Stomach (tissue), 9 donors: Measurements from ENCODE around the gene RASA3. TPM values are rescaled to one million over a fixed set of nuclear protein-coding genes. Genes with fewer than 3 reads are reported as not detected.

ENCODE experiments used
- DNase-seq, 2 donors: peaks; one replicate each; pipeline versions ENCODE4 v3.0.0 to v3.0.0-alpha.2; 2013 to 2019
- H3K27ac ChIP-seq, 5 donors: fragments of 200-600 bp in 4 of 5; sonication (generic) in 4 of 5; one replicate each; pipeline ENCODE4 v1.5.1; 2013 to 2019; ENCODE audit warnings: mild to moderate bottlenecking in 1 of 5, moderate library complexity in 1 of 5
- H3K27me3 ChIP-seq, 3 donors: fragments of 200-600 bp; sonication (generic); one replicate each; pipeline ENCODE4 v1.5.1; 2017 to 2019; ENCODE audit warnings: mixed run types in 1 of 3
- H3K36me3 ChIP-seq, 4 donors: fragments of 200-600 bp; sonication (generic); 1 replicate in 3 of 4; 2 replicates in 1 of 4; pipeline ENCODE4 v1.5.1; 2016 to 2019
- H3K4me1 ChIP-seq, 4 donors: fragments of 200-600 bp; sonication (generic); one replicate each; pipeline ENCODE4 v1.5.1; 2016 to 2019
- H3K4me3 ChIP-seq, 4 donors: fragments of 200-600 bp; sonication (generic) in 3 of 4; one replicate each; pipeline ENCODE4 v1.5.1; 2016 to 2019; ENCODE audit warnings: mild to moderate bottlenecking in 1 of 4
- H3K9me3 ChIP-seq, 4 donors: fragments of 200-600 bp; sonication (generic); one replicate each; pipeline ENCODE4 v1.5.1; 2016 to 2019
- CTCF ChIP-seq, 7 experiments: fragments of 450-650 bp in 4 of 7; fragments of 200-600 bp in 3 of 7; sonication (generic) in 3 of 7; IDR thresholded peaks; one replicate each; pipeline ENCODE4 v1.5.1; 2016 to 2019; ENCODE audit warnings: antibody characterized with exemption in 7 of 7, control low read depth in 2 of 7, mild to moderate bottlenecking in 1 of 7
- EP300 ChIP-seq: sonication (generic); formaldehyde crosslinking; IDR thresholded peaks from one replicate; pipeline ENCODE4 v1.6.1; 2017; ENCODE audit warnings: antibody characterized with exemption
- POLR2A ChIP-seq, 4 donors: fragments of 450-650 bp; IDR thresholded peaks; one replicate each; pipeline ENCODE4 v1.6.1; 2016; ENCODE audit warnings: antibody characterized with exemption in 4 of 4, control low read depth in 2 of 4, mild to moderate bottlenecking in 1 of 4, moderate library complexity in 1 of 4
- POLR2AphosphoS5 ChIP-seq, 3 donors: sonication (generic); formaldehyde crosslinking; IDR thresholded peaks; one replicate each; pipeline ENCODE4 v1.6.1; 2016; ENCODE audit warnings: antibody characterized with exemption in 3 of 3
- WGBS, 5 donors: extraction: QIAGEN DNeasy Blood & Tissue Kit in 3 of 5; methylation state at CpG; one replicate each; pipeline versions ENCODE4 v1.1.5 to v1.1.7; 2013 to 2018; 5-methylcytosine and 5-hydroxymethylcytosine counted together
- intact Hi-C: fragments of 100-400 bp; cut with DNase I; formaldehyde crosslinking; loops from one replicate; pipeline ENCODE4 v1.15.1; 2023; ENCODE audit warnings: low total_unique reads
- polyA plus RNA-seq, 3 donors: library from polyadenylated mRNA; stranded (reverse); fragments of 200-250 nt; gene quantifications; one replicate each; pipeline ENCODE4 v1.2.3, GENCODE V29; 2013
- total RNA-seq, 5 donors: library from RNA; depleted of rRNA; stranded (reverse); fragments of >200 nt; gene quantifications; one replicate each; pipeline versions ENCODE4 v1.1.0 to v1.2.3, GENCODE V29; 2014 to 2016
- donor health status: healthy with polysubstance abuse.
- donor health status: Bipolar disorder and iron deficiency.
- donor health status: healthy.

The RASA3 gene
- total and polyA plus RNA-seq, 8 donors, result 3.7 to 22.3 (median 7.9) TPM

GRCh38 chr13:114035583-114036531 is 96.6 kb downstream of the RASA3 start:
- Histone ChIP-seq H3K27me3 (no peaks in the 10 kb centered on the region), H3K9me3 (no peaks in the 10 kb centered on the region), H3K4me1 (peaks cover 14 to 51% (median 30%) of the 10 kb centered on the region in 4 donors), H3K27ac (peak overlapping the region in 4 of 5 donors; percentile 44 to 70 (median 58)), H3K4me3 (no peak overlapping the region), H3K36me3 (peaks cover 0 to 9% (median 4%) of the 10 kb centered on the region in 4 donors)
- DNase-seq, result peak in 1 of 2 donors; percentile 66
- intact Hi-C loops, result no loop called here
- TF ChIP-seq POLR2A (IDR thresholded peaks at IDR 0.05) (no peak), CTCF (IDR thresholded peaks at IDR 0.05) (no peak), POLR2AphosphoS5 (IDR thresholded peaks at IDR 0.05) (no peak)
- 55 to 67% (median 65%) methylated on average over 37 to 40 of the region's 40 CpGs for WGBS, 5 donors

DNA sequence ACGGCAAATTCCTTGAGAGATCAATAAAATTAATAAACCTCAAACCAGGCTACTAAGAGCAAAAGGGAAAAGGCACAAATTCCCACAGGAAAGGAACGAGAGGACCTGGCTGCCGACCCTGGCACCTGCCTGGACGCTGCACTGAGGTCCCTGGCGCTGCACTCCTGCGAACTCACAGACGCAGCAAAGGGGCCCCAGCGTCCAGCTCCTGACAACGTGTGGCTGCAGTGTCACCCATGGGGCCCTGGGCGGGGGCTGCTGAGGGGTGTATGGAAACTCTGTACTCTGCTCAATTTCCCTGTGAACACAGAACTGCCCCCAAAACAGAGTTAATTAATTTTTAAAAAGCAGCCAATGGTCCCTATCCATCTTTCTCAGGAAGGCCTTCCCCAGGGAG is 97.2 kb downstream of the RASA3 start:
- Histone ChIP-seq H3K9me3 (no peaks in the 10 kb centered on the region), H3K27ac (peak overlapping the region in 4 of 5 donors; percentile 44 to 70 (median 58)), H3K36me3 (peaks cover 0 to 6% (median 2%) of the 10 kb centered on the region in 4 donors), H3K4me3 (no peak overlapping the region), H3K27me3 (no peaks in the 10 kb centered on the region), H3K4me1 (peaks cover 14 to 51% (median 30%) of the 10 kb centered on the region in 4 donors)
- DNase-seq, result no peak
- WGBS, 5 donors, result 62 to 76% (median 69%) methylated on average over 10 of the region's 10 CpGs
- no peak for TF ChIP-seq POLR2AphosphoS5 (IDR thresholded peaks at IDR 0.05)
- TF ChIP-seq EP300, result no peak
- TF ChIP-seq CTCF (IDR thresholded peaks at IDR 0.05), result no peak
- no peak for TF ChIP-seq POLR2A (IDR thresholded peaks at IDR 0.05)
- intact Hi-C loops, result no loop called here

- intact Hi-C loops, result no loop called here
- WGBS, 5 donors, result 42 to 63% (median 57%) methylated on average over 8 to 9 of the region's 9 CpGs
- DNase-seq, result no peak
- no peaks in the 10 kb centered on the region for H3K9me3 ChIP-seq
- H3K4me1 ChIP-seq, result peaks cover 14 to 51% (median 30%) of the 10 kb centered on the region in 4 donors
- peak overlapping the region in 4 of 5 donors; percentile 44 to 70 (median 58) for H3K27ac ChIP-seq
- TF ChIP-seq CTCF (IDR thresholded peaks at IDR 0.05) (no peak), POLR2A (IDR thresholded peaks at IDR 0.05) (no peak), EP300 (no peak), POLR2AphosphoS5 (IDR thresholded peaks at IDR 0.05) (no peak)
- no peaks in the 10 kb centered on the region for H3K27me3 ChIP-seq
- peak overlapping the region in 1 of 4 donors; percentile 19 for H3K4me3 ChIP-seq
- H3K36me3 ChIP-seq, result peaks cover 0 to 6% (median 2%) of the 10 kb centered on the region in 4 donors
These were observed 97.9 kb downstream of the RASA3 start for GRCh38 chr13:114034481-114034891.

- no peak for TF ChIP-seq POLR2A (IDR thresholded peaks at IDR 0.05)
- TF ChIP-seq EP300, result no peak
- TF ChIP-seq POLR2AphosphoS5 (IDR thresholded peaks at IDR 0.05), result no peak
- TF ChIP-seq CTCF (IDR thresholded peaks at IDR 0.05), result no peak
- H3K4me1 ChIP-seq, result peaks cover 14 to 51% (median 30%) of the 10 kb centered on the region in 4 donors
- peak overlapping the region in 4 of 5 donors; percentile 44 to 70 (median 58) for H3K27ac ChIP-seq
- WGBS, 5 donors, result 91 to 93% (median 93%) methylated on average over 17 to 32 of the region's 32 CpGs
- no peaks in the 10 kb centered on the region for H3K9me3 ChIP-seq
- intact Hi-C loops, result no loop called here
- peak overlapping the region in 1 of 4 donors; percentile 19 for H3K4me3 ChIP-seq
- H3K27me3 ChIP-seq, result no peaks in the 10 kb centered on the region
- H3K36me3 ChIP-seq, result peaks cover 0 to 6% (median 2%) of the 10 kb centered on the region in 4 donors
- no peak for DNase-seq
These were observed 98.7 kb downstream of the RASA3 start for GRCh38 chr13:114033541-114034315.
